Keratinocyte (primary cell): Measurements from ENCODE around the gene PRKN. TPM values are rescaled to one million over a fixed set of nuclear protein-coding genes. Genes with fewer than 3 reads are reported as not detected.

ENCODE experiments used
- DNase-seq: peaks from one replicate; pipeline ENCODE4 v3.0.0-alpha.2; 2011; ENCODE audit warnings: low read depth, missing footprints, low spot score
- FAIRE-seq: peaks from 2 replicates; lab custom pipeline; 2011; peaks lifted over from hg19 to GRCh38; lab: Jason Lieb, UNC
- H2AFZ ChIP-seq: 2 replicates; pipeline ENCODE4 v1.6.0; 2012; ENCODE audit warnings: low read length, control low read depth, inconsistent platforms; ENCODE audit not compliant: control insufficient read depth
- H3K27ac ChIP-seq: 2 replicates; pipeline ENCODE4 v1.5.1; 2011; ENCODE audit warnings: low read length; ENCODE audit not compliant: control insufficient read depth, insufficient read depth
- H3K27me3 ChIP-seq: 3 replicates; pipeline ENCODE4 v1.6.0; 2011; ENCODE audit warnings: low read length; ENCODE audit not compliant: control insufficient read depth, insufficient read depth; ENCODE audit errors: extremely low read depth
- H3K36me3 ChIP-seq, 2 experiments: 2 replicates in 1 of 2; 3 replicates in 1 of 2; pipeline ENCODE4 v1.5.1; 2011; ENCODE audit warnings: low read length in 2 of 2, mild to moderate bottlenecking in 1 of 2; ENCODE audit not compliant: control insufficient read depth in 2 of 2, insufficient read depth in 2 of 2; ENCODE audit errors: extremely low read depth in 1 of 2
- H3K4me1 ChIP-seq: 3 replicates; pipeline ENCODE4 v1.5.1; 2011; ENCODE audit warnings: low read length; ENCODE audit not compliant: control insufficient read depth, insufficient read depth; ENCODE audit errors: extremely low read depth
- H3K4me2 ChIP-seq: 3 replicates; pipeline ENCODE4 v1.6.0; 2011; ENCODE audit warnings: low read depth, low read length; ENCODE audit not compliant: control insufficient read depth, insufficient read depth; ENCODE audit errors: extremely low read depth
- H3K4me3 ChIP-seq, 3 experiments: fragments of 200-600 bp in 1 of 3; sonication (generic) in 1 of 3; 2 replicates in 2 of 3; 3 replicates in 1 of 3; pipeline ENCODE4 v1.5.1; 2011 to 2016; ENCODE audit warnings: low read length in 3 of 3, mild to moderate bottlenecking in 3 of 3, control low read depth in 2 of 3, inconsistent platforms in 1 of 3, low read depth in 1 of 3, mixed read lengths in 1 of 3, mixed run types in 1 of 3, moderate library complexity in 1 of 3; ENCODE audit not compliant: control insufficient read depth in 2 of 3, insufficient read depth in 2 of 3; ENCODE audit errors: extremely low read depth in 1 of 3
- H3K79me2 ChIP-seq: 2 replicates; pipeline ENCODE4 v1.6.0; 2012; ENCODE audit warnings: low read length; ENCODE audit not compliant: control insufficient read depth, insufficient read depth
- H3K9ac ChIP-seq: 3 replicates; pipeline ENCODE4 v1.6.0; 2011; ENCODE audit warnings: low read length; ENCODE audit not compliant: control insufficient read depth, insufficient read depth; ENCODE audit errors: extremely low read depth
- H3K9me1 ChIP-seq: 3 replicates; pipeline ENCODE4 v1.6.0; 2011; ENCODE audit warnings: low read length; ENCODE audit not compliant: control insufficient read depth, insufficient read depth; ENCODE audit errors: extremely low read depth
- H3K9me3 ChIP-seq: 2 replicates; pipeline ENCODE4 v1.5.1; 2012; ENCODE audit warnings: low read depth, low read length; ENCODE audit not compliant: control insufficient read depth
- H4K20me1 ChIP-seq: 3 replicates; pipeline ENCODE4 v1.6.0; 2011; ENCODE audit warnings: low read length; ENCODE audit not compliant: control insufficient read depth, insufficient read depth; ENCODE audit errors: extremely low read depth
- CTCF ChIP-seq, 3 experiments: IDR thresholded peaks in 1 of 3; conservative IDR thresholded peaks in 1 of 3; optimal IDR thresholded peaks in 1 of 3; 2 replicates in 2 of 3; 3 replicates in 1 of 3; pipeline versions ENCODE3 to v1.5.1; 2011; ENCODE audit warnings: low read length in 3 of 3, mild to moderate bottlenecking in 3 of 3, moderate library complexity in 2 of 3, control low read depth in 1 of 3, inconsistent platforms in 1 of 3; ENCODE audit not compliant: insufficient read depth in 2 of 3; ENCODE audit errors: extremely low read depth in 1 of 3
- EZH2 ChIP-seq: IDR thresholded peaks from one replicate; pipeline ENCODE4 v1.6.1; 2012; ENCODE audit warnings: inconsistent platforms, mild to moderate bottlenecking, low read length, moderate library complexity
- dilution Hi-C: fragments of 300-500 bp; cut with MboI; formaldehyde crosslinking; loops from one replicate; pipeline ENCODE4 v1.7.0; 2020; ENCODE audit warnings: low sequenced_read_pairs; ENCODE audit not compliant: extremely low pct_ligation_motif_present
- polyA plus RNA-seq, 5 experiments: library from polyadenylated mRNA; depleted of rRNA in 3 of 5; stranded (reverse) in 3 of 5; stranded (forward) in 1 of 5; unstranded in 1 of 5; fragments of >200 nt; gene quantifications; 1 replicate in 1 of 5; 2 replicates in 3 of 5; 3 replicates in 1 of 5; pipeline versions ENCODE4 v1.2.1 to v1.2.3, GENCODE V29; 2011 to 2012; ENCODE audit warnings: missing spikeins in 2 of 5, low read depth in 1 of 5, low replicate concordance in 1 of 5

PRKN gene
- polyA plus RNA-seq, 1 donor (not counting 4 experiments of a cell fraction or from before 2014, with no cell fraction given): 0.67 TPM

- TF ChIP-seq CTCF (optimal IDR thresholded peaks at IDR 0.05 in 1 of 3, IDR thresholded peaks at IDR 0.05 in 1 of 3, conservative IDR thresholded peaks at IDR 0.05 in 1 of 3; ENCODE audit: extremely low read depth in 1 of 3, insufficient read depth in 2 of 3, low read length in 3 of 3): no peak
- TF ChIP-seq EZH2: no peak
- DNase-seq (no peak), FAIRE-seq (no peak)
- H3K27me3 ChIP-seq: no peaks in the 10 kb centered on the region
- no peaks in the 10 kb centered on the region for H3K4me1 ChIP-seq
- H4K20me1 ChIP-seq: no peaks in the 10 kb centered on the region
- dilution Hi-C loops: no loop called here
- no peak overlapping the region for H2AFZ ChIP-seq
- H3K79me2 ChIP-seq: no peaks in the 10 kb centered on the region
- H3K4me2 ChIP-seq: no peak overlapping the region
- no peaks in the 10 kb centered on the region for H3K9me3 ChIP-seq
- no peaks in the 10 kb centered on the region for H3K9me1 ChIP-seq
- H3K36me3 ChIP-seq: no peaks in the 10 kb centered on the region
- H3K27ac ChIP-seq: no peak overlapping the region
- no peak overlapping the region for H3K4me3 ChIP-seq
- no peak overlapping the region for H3K9ac ChIP-seq
Observed at GRCh38 chr6:162621246-162621645, 106.3 kb downstream of the PRKN start.

- no peaks in the 10 kb centered on the region for H3K79me2 ChIP-seq
- no peaks in the 10 kb centered on the region for H3K9me3 ChIP-seq
- no peaks in the 10 kb centered on the region for H3K9me1 ChIP-seq
- no peak overlapping the region for H3K4me3 ChIP-seq
- DNase-seq (no peak), FAIRE-seq (no peak)
- TF ChIP-seq EZH2 (no peak), CTCF (optimal IDR thresholded peaks at IDR 0.05 in 1 of 3, IDR thresholded peaks at IDR 0.05 in 1 of 3, conservative IDR thresholded peaks at IDR 0.05 in 1 of 3; ENCODE audit: extremely low read depth in 1 of 3, insufficient read depth in 2 of 3, low read length in 3 of 3) (no peak)
- H4K20me1 ChIP-seq: no peaks in the 10 kb centered on the region
- no peak overlapping the region for H3K27ac ChIP-seq
- dilution Hi-C loops: no loop called here
- H3K27me3 ChIP-seq: no peaks in the 10 kb centered on the region
- H2AFZ ChIP-seq: no peak overlapping the region
- H3K4me1 ChIP-seq: no peaks in the 10 kb centered on the region
- no peak overlapping the region for H3K9ac ChIP-seq
- no peak overlapping the region for H3K4me2 ChIP-seq
- H3K36me3 ChIP-seq: no peaks in the 10 kb centered on the region
Observed at GRCh38 chr6:162620073-162620472, 107.5 kb downstream of the PRKN start.
